Right lobe of liver (tissue), 6 donors: ENCODE results near the gene ZNF865. TPM values are rescaled to one million over a fixed set of nuclear protein-coding genes. Genes with fewer than 3 reads are reported as not detected.

Source experiments
- ATAC-seq, 4 donors: fragments of 200-7000 bp; cut with Tn5 transposase; one replicate each; pipeline ENCODE4 v1.9.1; 2020; ENCODE audit warnings: mild to moderate bottlenecking in 4 of 4, moderate library complexity in 4 of 4
- DNase-seq, 3 donors: peaks; one replicate each; pipeline ENCODE4 v3.0.0-alpha.2; 2020
- H3K27ac ChIP-seq, 3 donors: fragments of 200-600 bp; one replicate each; pipeline ENCODE4 v1.8.0; 2022
- H3K27me3 ChIP-seq, 2 donors: fragments of 200-600 bp; one replicate each; pipeline ENCODE4 v1.8.0; 2022
- H3K36me3 ChIP-seq, 4 donors: fragments of 200-600 bp; sonication (generic) in 1 of 4; one replicate each; pipeline versions ENCODE4 v1.5.1 to v1.8.0; 2017 to 2022; ENCODE audit warnings: control low read depth in 1 of 4
- H3K4me1 ChIP-seq, 4 donors: fragments of 200-600 bp; sonication (generic) in 1 of 4; one replicate each; pipeline versions ENCODE4 v1.5.1 to v1.8.0; 2017 to 2022; ENCODE audit warnings: control low read depth in 1 of 4
- H3K4me3 ChIP-seq, 3 donors: fragments of 200-600 bp; one replicate each; pipeline ENCODE4 v1.8.0; 2022
- H3K9me3 ChIP-seq, 4 donors: fragments of 200-600 bp; sonication (generic) in 1 of 4; one replicate each; pipeline versions ENCODE4 v1.5.1 to v1.8.0; 2017 to 2022; ENCODE audit warnings: control low read depth in 1 of 4
- POLR2A ChIP-seq: fragments of 450-650 bp; IDR thresholded peaks from one replicate; pipeline ENCODE4 v1.6.1; 2017; ENCODE audit warnings: antibody characterized with exemption, mild to moderate bottlenecking
- WGBS: methylation state at CpG from one replicate; pipeline ENCODE4 v1.1.6; 2018; ENCODE audit warnings: low coverage, low lambda C conversion rate; ENCODE audit not compliant: insufficient coverage; ENCODE audit errors: missing lambda C conversion rate; 5-methylcytosine and 5-hydroxymethylcytosine counted together
- intact Hi-C, 2 donors: fragments of 100-400 bp; cut with DNase I; formaldehyde crosslinking; loops; one replicate each; pipeline versions ENCODE4 v1.11.2 to v1.14.1; 2022
- total RNA-seq, 6 experiments: library from RNA; depleted of rRNA in 2 of 6; stranded (reverse); fragments of >200 nt in 2 of 6; fragmentation: NEBNext Ultra II Directional in 3 of 6; extraction: Animal tissue kit (Norgen Biotek cat#: 25700) in 3 of 6; gene quantifications; one replicate each; pipeline versions ENCODE4 v1.1.0 to v1.2.4, GENCODE V29; 2016 to 2023
- TF ChIP-seq, protein P1 (sequence below), 4 donors: fragments of 200-600 bp in 3 of 4; fragments of 450-650 bp in 1 of 4; IDR thresholded peaks; one replicate each; pipeline versions ENCODE4 v1.5.1 to v1.8.0; 2016 to 2022; ENCODE audit warnings: antibody characterized with exemption in 4 of 4, mild to moderate bottlenecking in 2 of 4
- donor health status: DM: no; HTN: yes; CAD: no.
- donor health status: DM: no; HTN: no; CAD: no.
- donor health status: DM: no; HTN: no; CAD: no.
- donor health status: DM: no; HTN: yes; CAD: no.
- donor health status: DM: no; HTN: yes; CAD: no.

Gene ZNF865
- total RNA-seq, 6 experiments from 2014 or later = 4.2 to 6.0 (median 4.7) TPM

- ATAC-seq (no peak), DNase-seq (peak in 1 of 3 donors; percentile 49)
- peaks cover 0 to 2% (median 0%) of the 10 kb centered on the region in 4 donors for H3K36me3 ChIP-seq
- intact Hi-C loops = no loop called here
- H3K9me3 ChIP-seq = no peaks in the 10 kb centered on the region
- WGBS = 90% methylated on average over 24 of the region's 60 CpGs
- H3K27me3 ChIP-seq = no peaks in the 10 kb centered on the region
- no peak overlapping the region for H3K27ac ChIP-seq
- H3K4me1 ChIP-seq = peaks cover 0 to 13% (median 5%) of the 10 kb centered on the region in 4 donors
- no peak overlapping the region for H3K4me3 ChIP-seq
- TF ChIP-seq, protein P1, sequence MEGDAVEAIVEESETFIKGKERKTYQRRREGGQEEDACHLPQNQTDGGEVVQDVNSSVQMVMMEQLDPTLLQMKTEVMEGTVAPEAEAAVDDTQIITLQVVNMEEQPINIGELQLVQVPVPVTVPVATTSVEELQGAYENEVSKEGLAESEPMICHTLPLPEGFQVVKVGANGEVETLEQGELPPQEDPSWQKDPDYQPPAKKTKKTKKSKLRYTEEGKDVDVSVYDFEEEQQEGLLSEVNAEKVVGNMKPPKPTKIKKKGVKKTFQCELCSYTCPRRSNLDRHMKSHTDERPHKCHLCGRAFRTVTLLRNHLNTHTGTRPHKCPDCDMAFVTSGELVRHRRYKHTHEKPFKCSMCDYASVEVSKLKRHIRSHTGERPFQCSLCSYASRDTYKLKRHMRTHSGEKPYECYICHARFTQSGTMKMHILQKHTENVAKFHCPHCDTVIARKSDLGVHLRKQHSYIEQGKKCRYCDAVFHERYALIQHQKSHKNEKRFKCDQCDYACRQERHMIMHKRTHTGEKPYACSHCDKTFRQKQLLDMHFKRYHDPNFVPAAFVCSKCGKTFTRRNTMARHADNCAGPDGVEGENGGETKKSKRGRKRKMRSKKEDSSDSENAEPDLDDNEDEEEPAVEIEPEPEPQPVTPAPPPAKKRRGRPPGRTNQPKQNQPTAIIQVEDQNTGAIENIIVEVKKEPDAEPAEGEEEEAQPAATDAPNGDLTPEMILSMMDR (IDR thresholded peaks at IDR 0.05) = no peak
- no peak for TF ChIP-seq POLR2A
Measured at GRCh38 chr19:55602104-55603001, 3.1 kb upstream of the ZNF865 start.

GRCh38 chr19:55603115-55603514, 2.3 kb upstream of the ZNF865 start:
- intact Hi-C loops = no loop called here
- TF ChIP-seq POLR2A = no peak
- TF ChIP-seq, protein P1 (IDR thresholded peaks at IDR 0.05) = no peak
- H3K9me3 ChIP-seq = no peaks in the 10 kb centered on the region
- DNase-seq (no peak), ATAC-seq (no peak)
- no peaks in the 10 kb centered on the region for H3K27me3 ChIP-seq
- no peaks in the 10 kb centered on the region for H3K36me3 ChIP-seq
- WGBS = 83% methylated on average over 13 of the region's 21 CpGs
- H3K4me3 ChIP-seq = no peak overlapping the region
- no peak overlapping the region for H3K27ac ChIP-seq
- H3K4me1 ChIP-seq = peaks cover 0 to 13% (median 5%) of the 10 kb centered on the region in 4 donors

DNA sequence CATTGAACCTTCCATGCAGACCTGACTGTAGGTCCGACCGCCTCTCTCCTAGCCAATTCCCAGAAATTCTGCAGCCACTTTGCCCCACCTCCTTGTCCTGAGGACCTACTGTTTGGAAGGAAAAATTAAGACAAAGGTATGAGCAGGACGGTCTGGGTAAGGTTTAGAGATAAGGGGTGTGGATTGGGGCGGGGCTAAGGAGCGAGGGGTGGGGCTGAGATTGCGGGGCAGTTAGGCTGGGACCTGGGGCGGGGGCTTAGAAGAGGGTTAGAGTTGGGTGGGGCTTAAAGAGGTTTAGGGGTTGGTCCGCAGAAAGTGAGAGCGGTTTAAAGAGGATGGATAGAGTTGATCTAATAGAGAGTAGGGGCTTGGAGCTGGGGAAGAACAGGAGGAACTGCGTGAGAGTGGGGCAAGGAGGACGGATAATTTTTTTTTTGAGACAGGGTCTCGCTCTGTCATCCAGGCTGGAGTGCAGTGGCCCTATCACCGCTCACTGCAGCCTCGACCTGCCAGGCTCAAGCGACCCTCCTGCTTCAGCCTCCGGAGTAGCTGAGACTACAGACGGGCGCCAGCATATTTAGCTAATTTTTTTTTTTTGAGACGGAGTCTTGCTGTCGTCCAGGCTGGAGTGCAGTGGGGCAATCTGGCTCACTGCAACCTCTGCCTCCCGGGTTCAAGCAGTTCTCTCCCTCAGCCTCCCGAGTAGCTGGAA, 1.7 kb upstream of the ZNF865 start:
- H3K27ac ChIP-seq = peak overlapping the region in 1 of 3 donors; percentile 83
- WGBS = 68% methylated on average over 15 of the region's 22 CpGs
- no peaks in the 10 kb centered on the region for H3K27me3 ChIP-seq
- intact Hi-C loops = no loop called here
- DNase-seq (no peak), ATAC-seq (no peak)
- no peak for TF ChIP-seq POLR2A
- TF ChIP-seq, protein P1 (IDR thresholded peaks at IDR 0.05) = no peak
- peaks cover 0 to 13% (median 5%) of the 10 kb centered on the region in 4 donors for H3K4me1 ChIP-seq
- H3K36me3 ChIP-seq = no peaks in the 10 kb centered on the region
- no peaks in the 10 kb centered on the region for H3K9me3 ChIP-seq
- H3K4me3 ChIP-seq = no peak overlapping the region

GRCh38 chr19:55605207-55605636, 225 bp upstream of the ZNF865 start:
- H3K4me1 ChIP-seq = peaks cover 0 to 13% (median 5%) of the 10 kb centered on the region in 4 donors

More at GRCh38 chr19:55605207-55605636, 225 bp upstream of the ZNF865 start:
- ATAC-seq (peak; percentile 81 to 87 (median 84)), DNase-seq (peak; percentile 97 to 98 (median 97))
- Histone ChIP-seq H3K9me3 (no peaks in the 10 kb centered on the region), H3K36me3 (no peaks in the 10 kb centered on the region), H3K27ac (peak overlapping the region; percentile 76 to 83 (median 79)), H3K27me3 (no peaks in the 10 kb centered on the region), H3K4me3 (peak overlapping the region; percentile 50 to 81 (median 77))
- intact Hi-C loops = loop anchor here in 1 of 2 donors (5.0 kb wide), 1 partner anchor 88 kb away; no protein-coding TSS in a partner anchor
- WGBS = 0% methylated on average over 2 of the region's 43 CpGs
- TF ChIP-seq, protein P1 (IDR thresholded peaks at IDR 0.05) = no peak
- no peak for TF ChIP-seq POLR2A
